HCT116 (cell line): Measurements from ENCODE around the gene HDLBP. TPM values are rescaled to one million over a fixed set of nuclear protein-coding genes. Genes with fewer than 3 reads are reported as not detected.

ENCODE experiments used
- ATAC-seq: fragments of 200-7000 bp; cut with Tn5 transposase; 2 replicates; pipeline ENCODE4 v1.9.1; 2020; ENCODE audit warnings: mild to moderate bottlenecking, moderate library complexity
- BruUV-seq: library from RNA; stranded (reverse); fragments of 400-500 nt; replicated peaks from 2 replicates; lab custom pipeline; 2021; lab: Mats Ljungman, UMichigan
- CTCF ChIA-PET: fragments of 300-600 bp; sonication (Branson Sonifier 250); formaldehyde crosslinking; loops from one replicate; lab custom pipeline; 2021; ENCODE audit warnings: antibody characterized with exemption; lab: Charles Lee
- POLR2A ChIA-PET: fragments of 300-600, 350-600 bp; sonication (Branson Sonifier 250); formaldehyde crosslinking; loops from one replicate; lab custom pipeline; 2021; ENCODE audit warnings: antibody characterized with exemption; lab: Charles Lee
- RAD21 ChIA-PET, 2 experiments: fragments of 300-600 bp; sonication (Branson Sonifier 250); formaldehyde crosslinking; loops; one replicate each; lab custom pipeline; 2023; ENCODE audit warnings: low total read pairs in 2 of 2; ENCODE audit not compliant: uncharacterized antibody in 2 of 2, unreplicated experiment in 2 of 2, low non-redundant PET in 1 of 2; lab: Charles Lee
- DNase-seq: peaks from one replicate; pipeline ENCODE4 v3.0.0-alpha.2; 2010; ENCODE audit warnings: low read depth, low spot score
- H2AFZ ChIP-seq: fragments of 200-600 bp; shearing (Covaris generic), sonication (generic); 2 replicates; pipeline ENCODE4 v1.6.1; 2017; ENCODE audit warnings: low read depth, mixed run types, mixed read lengths, antibody characterized with exemption, low read length; ENCODE audit not compliant: poor library complexity, severe bottlenecking
- H3K27ac ChIP-seq: 2 replicates; pipeline ENCODE4 v1.5.1; 2012; ENCODE audit warnings: low read depth, low read length
- H3K27me3 ChIP-seq: fragments of 200-600 bp; sonication (generic); 2 replicates; pipeline ENCODE4 v1.6.1; 2016; ENCODE audit warnings: mixed run types, low read length, mixed read lengths; ENCODE audit not compliant: insufficient read depth
- H3K36me3 ChIP-seq, 2 experiments: fragments of 200-500 bp in 1 of 2; fragments of 200-600 bp in 1 of 2; sonication (Bioruptor generic) in 1 of 2; sonication (generic) in 1 of 2; 2 replicates each; pipeline versions ENCODE4 v1.5.1 to v1.6.1; 2014 to 2016; ENCODE audit warnings: low read length in 2 of 2, inconsistent platforms in 1 of 2, mixed read lengths in 1 of 2, mixed run types in 1 of 2; ENCODE audit not compliant: insufficient read depth in 2 of 2, control insufficient read depth in 1 of 2
- H3K4me1 ChIP-seq, 2 experiments: fragments of 200-600 bp in 1 of 2; sonication (generic) in 1 of 2; 2 replicates each; pipeline versions ENCODE4 v1.5.1 to v1.6.1; 2012 to 2017; ENCODE audit warnings: low read length in 2 of 2, inconsistent platforms in 1 of 2, mild to moderate bottlenecking in 1 of 2, mixed read lengths in 1 of 2, mixed run types in 1 of 2, moderate library complexity in 1 of 2; ENCODE audit not compliant: insufficient read depth in 2 of 2, control insufficient read depth in 1 of 2
- H3K4me2 ChIP-seq: fragments of 200-600 bp; sonication (generic); 2 replicates; pipeline ENCODE4 v1.6.1; 2017; ENCODE audit warnings: mixed run types, low read length, mixed read lengths
- H3K4me3 ChIP-seq, 2 experiments: fragments of 200-600 bp in 1 of 2; sonication (generic) in 1 of 2; replicated peaks in 1 of 2; 2 replicates each; pipeline ENCODE4 v1.5.1; 2011 to 2016; ENCODE audit warnings: low read length in 2 of 2, control low read depth in 1 of 2, low read depth in 1 of 2, mild to moderate bottlenecking in 1 of 2, mixed read lengths in 1 of 2, mixed run types in 1 of 2
- H3K79me2 ChIP-seq: fragments of 200-600 bp; sonication (generic); 2 replicates; pipeline ENCODE4 v1.6.1; 2017; ENCODE audit warnings: mild to moderate bottlenecking, mixed run types, low read length, moderate library complexity, mixed read lengths; ENCODE audit not compliant: insufficient read depth
- H3K9ac ChIP-seq: fragments of 200-600 bp; sonication (generic); 2 replicates; pipeline ENCODE4 v1.6.1; 2016; ENCODE audit warnings: low read length, mixed read lengths
- H3K9me2 ChIP-seq: fragments of 200-600 bp; sonication (generic), shearing (Covaris generic); 2 replicates; pipeline ENCODE4 v1.6.1; 2017; ENCODE audit warnings: mixed run types, mild to moderate bottlenecking, moderate library complexity; ENCODE audit not compliant: insufficient read depth
- H3K9me3 ChIP-seq, 2 experiments: fragments of 200-500 bp in 1 of 2; fragments of 200-600 bp in 1 of 2; sonication (Bioruptor generic) in 1 of 2; sonication (generic) in 1 of 2; 2 replicates each; pipeline ENCODE4 v1.6.1; 2014 to 2017; ENCODE audit warnings: low read length in 2 of 2, mixed read lengths in 2 of 2, inconsistent platforms in 1 of 2, low read depth in 1 of 2, mild to moderate bottlenecking in 1 of 2, mixed run types in 1 of 2, moderate library complexity in 1 of 2; ENCODE audit not compliant: control insufficient read depth in 1 of 2, insufficient read depth in 1 of 2
- H4K20me1 ChIP-seq: fragments of 200-600 bp; sonication (generic), shearing (Covaris generic); 2 replicates; pipeline ENCODE4 v1.6.1; 2017; ENCODE audit warnings: mixed run types, mild to moderate bottlenecking, moderate library complexity; ENCODE audit not compliant: insufficient read depth
- EGR1 ChIP-seq: IDR thresholded peaks from 2 replicates; pipeline ENCODE4 v1.6.1; 2012; ENCODE audit warnings: low read depth
- ELF1 ChIP-seq: IDR thresholded peaks from 2 replicates; pipeline ENCODE4 v1.6.1; 2012; ENCODE audit warnings: low read depth, borderline replicate concordance
- EZH2phosphoT487 ChIP-seq: fragments of 200-600 bp; IDR thresholded peaks from 2 replicates; pipeline ENCODE4 v1.6.1; 2018; ENCODE audit warnings: antibody characterized with exemption, borderline replicate concordance
- POLR2A ChIP-seq: IDR thresholded peaks from 2 replicates; pipeline ENCODE4 v1.7.0; 2011; ENCODE audit warnings: borderline replicate concordance; ENCODE audit not compliant: insufficient read depth, insufficient read length; ENCODE audit errors: extremely low read depth
- POLR2AphosphoS5 ChIP-seq: IDR thresholded peaks from 2 replicates; pipeline ENCODE4 v1.6.1; 2011; ENCODE audit warnings: mild to moderate bottlenecking, low read depth, low read length, moderate library complexity
- SP1 ChIP-seq: IDR thresholded peaks from 2 replicates; pipeline ENCODE4 v1.6.1; 2012; ENCODE audit warnings: low read depth
- SRF ChIP-seq: IDR thresholded peaks from 2 replicates; pipeline ENCODE4 v1.6.1; 2012; ENCODE audit warnings: low read depth
- TCF7L2 ChIP-seq: IDR thresholded peaks from 2 replicates; pipeline ENCODE4 v1.7.0; 2011; ENCODE audit warnings: borderline replicate concordance, inconsistent platforms; ENCODE audit not compliant: insufficient read depth, insufficient read length; ENCODE audit errors: extremely low read depth
- YY1 ChIP-seq: IDR thresholded peaks from 2 replicates; pipeline ENCODE4 v1.6.1; 2011; ENCODE audit warnings: low read length, low read depth, moderate library complexity, mild to moderate bottlenecking; ENCODE audit not compliant: insufficient replicate concordance; ENCODE audit errors: extremely low read depth
- ZBTB33 ChIP-seq: IDR thresholded peaks from 2 replicates; pipeline ENCODE4 v1.6.1; 2011; ENCODE audit warnings: mild to moderate bottlenecking, low read length, moderate library complexity; ENCODE audit not compliant: insufficient replicate concordance; ENCODE audit errors: extremely low read depth
- ZNF274 ChIP-seq: fragments of 200-500 bp; sonication (Bioruptor generic); IDR thresholded peaks from 2 replicates; pipeline ENCODE4 v1.6.1; 2014; ENCODE audit warnings: mild to moderate bottlenecking, low read depth, low read length, inconsistent platforms
- intact Hi-C: fragments of 100-400 bp; cut with micrococcal nuclease; formaldehyde crosslinking; loops from 2 replicates; pipeline ENCODE4 v1.10.0; 2022
- total RNA-seq: library from RNA; stranded (reverse); gene quantifications from one replicate; pipeline ENCODE4 v1.2.1, GENCODE V29; 2021; ENCODE audit not compliant: unreplicated experiment

HDLBP gene
- total RNA-seq, 1 experiment from 2014 or later: 462 TPM

GRCh38 chr2:241211276-241211675 lies 104.2 kb downstream of the HDLBP start (continued):
- no peak for TF ChIP-seq TCF7L2
- TF ChIP-seq EZH2phosphoT487: no peak
- no peak for TF ChIP-seq ZBTB33

GRCh38 chr2:241209271-241209670 lies 106.2 kb downstream of the HDLBP start:
- Histone ChIP-seq H3K27me3 (no peaks in the 10 kb centered on the region), H4K20me1 (no peaks in the 10 kb centered on the region), H3K36me3 (no peaks in the 10 kb centered on the region), H3K9ac (no peak overlapping the region), H3K4me1 (no peaks in the 10 kb centered on the region), H3K9me2 (no peaks in the 10 kb centered on the region), H3K27ac (no peak overlapping the region), H3K4me3 (no peak overlapping the region), H2AFZ (no peak overlapping the region), H3K4me2 (no peak overlapping the region), H3K9me3 (no peaks in the 10 kb centered on the region), H3K79me2 (no peaks in the 10 kb centered on the region)
- no TSS peak for BruUV-seq
- intact Hi-C loops: no loop called here
- POLR2A ChIA-PET: no interaction called here
- DNase-seq: no peak
- CTCF ChIA-PET: no interaction called here
- no peak for ATAC-seq
- RAD21 ChIA-PET: no interaction called here
- no peak for TF ChIP-seq ZNF274
- no peak for TF ChIP-seq POLR2A
- no peak for TF ChIP-seq YY1
- TF ChIP-seq SP1: no peak
- TF ChIP-seq SRF: no peak
- TF ChIP-seq POLR2AphosphoS5: no peak
- no peak for TF ChIP-seq EZH2phosphoT487
- TF ChIP-seq ELF1: no peak
- TF ChIP-seq ZBTB33: no peak
- TF ChIP-seq EGR1: no peak
